Measurements from ENCODE around the gene NPTN. TPM values are rescaled to one million over a fixed set of nuclear protein-coding genes. Genes with fewer than 3 reads are reported as not detected.
A peak's percentile ranks its signal among the peaks of the same experiment; 100 is the strongest.

Gene NPTN
- total RNA-seq, 1 experiment from 2014 or later: 90.9 TPM

DNA sequence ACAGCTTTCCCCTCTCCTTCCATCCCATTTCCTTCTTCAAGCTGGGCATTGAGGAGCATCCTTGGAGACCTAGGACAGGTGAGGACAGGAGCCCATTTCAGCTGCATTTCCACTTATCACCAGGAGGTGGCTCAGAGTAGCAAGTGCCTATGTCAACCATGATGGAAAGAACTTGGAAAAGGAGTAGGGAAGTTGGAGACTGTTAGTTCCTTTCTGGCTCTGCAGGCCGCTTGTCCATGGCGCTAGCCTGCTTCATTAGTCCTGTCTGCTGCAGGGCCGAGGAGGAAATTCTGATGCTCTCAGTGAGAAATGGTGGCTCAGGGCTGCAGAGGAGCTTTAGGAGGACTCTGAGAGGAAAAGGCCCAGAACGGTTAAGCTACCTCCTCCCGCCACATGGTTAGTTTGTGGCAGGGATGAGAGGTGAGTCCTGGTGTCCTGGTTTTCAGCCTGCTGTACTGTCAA, 44.0 kb upstream of the NPTN start:
- peaks cover 0 to 5% of the 10 kb centered on the region in 2 experiments; a peak in 1 of 4 replicates for H3K4me1 ChIP-seq (ENCODE audit: control insufficient read depth in 1 of 2, insufficient read depth in 2 of 2, low read length in 2 of 2)
- no peak overlapping the region for H3K4me2 ChIP-seq (ENCODE audit: low read length)
- no peak overlapping the region for H3K27ac ChIP-seq (ENCODE audit: low read depth, low read length)
- no peaks in the 10 kb centered on the region for H3K27me3 ChIP-seq (ENCODE audit: insufficient read depth, low read length)
- ChIA-PET RAD21 (ENCODE audit: low non-redundant PET in 1 of 2, low total read pairs in 2 of 2, uncharacterized antibody in 2 of 2, unreplicated experiment in 2 of 2) (interaction anchor here (1.0 to 1.4 kb wide), 2 partner anchors 23 kb away, joined by 3 to 5 read pairs; no protein-coding TSS in a partner anchor), CTCF (interaction anchor here (0.6 to 3.6 kb wide), 13 partner anchors 9 to 358 kb away, joined by 3 to 37 read pairs (median 4); no protein-coding TSS in a partner anchor), POLR2A (interaction anchor here (0.9 kb wide), 1 partner anchor 10 kb away, joined by 3 read pairs; no protein-coding TSS in a partner anchor)
- intact Hi-C loops (cut with micrococcal nuclease): loop anchor here (1.0 kb wide), 1 partner anchor 23 kb away; no protein-coding TSS in a partner anchor
- peak overlapping the region; percentile 97 for H2AFZ ChIP-seq (ENCODE audit: low read depth, low read length, poor library complexity, severe bottlenecking)
- H3K9ac ChIP-seq (ENCODE audit: low read length): no peak overlapping the region
- no peak overlapping the region for H3K4me3 ChIP-seq (replicated peaks in 1 of 2; ENCODE audit: low read depth in 1 of 2, low read length in 2 of 2)
- no peaks in the 10 kb centered on the region for H3K79me2 ChIP-seq (ENCODE audit: insufficient read depth, low read length)
- ATAC-seq (peak; percentile 89), DNase-seq (ENCODE audit: low read depth, low spot score) (peak; percentile 51)
- no peaks in the 10 kb centered on the region for H3K9me3 ChIP-seq (ENCODE audit: control insufficient read depth in 1 of 2, insufficient read depth in 1 of 2, low read depth in 1 of 2, low read length in 2 of 2)
- H3K36me3 ChIP-seq (ENCODE audit: control insufficient read depth in 1 of 2, insufficient read depth in 2 of 2, low read length in 2 of 2): no peaks in the 10 kb centered on the region
- no TSS peak for BruUV-seq (replicated peaks)
- TF ChIP-seq, protein P1, sequence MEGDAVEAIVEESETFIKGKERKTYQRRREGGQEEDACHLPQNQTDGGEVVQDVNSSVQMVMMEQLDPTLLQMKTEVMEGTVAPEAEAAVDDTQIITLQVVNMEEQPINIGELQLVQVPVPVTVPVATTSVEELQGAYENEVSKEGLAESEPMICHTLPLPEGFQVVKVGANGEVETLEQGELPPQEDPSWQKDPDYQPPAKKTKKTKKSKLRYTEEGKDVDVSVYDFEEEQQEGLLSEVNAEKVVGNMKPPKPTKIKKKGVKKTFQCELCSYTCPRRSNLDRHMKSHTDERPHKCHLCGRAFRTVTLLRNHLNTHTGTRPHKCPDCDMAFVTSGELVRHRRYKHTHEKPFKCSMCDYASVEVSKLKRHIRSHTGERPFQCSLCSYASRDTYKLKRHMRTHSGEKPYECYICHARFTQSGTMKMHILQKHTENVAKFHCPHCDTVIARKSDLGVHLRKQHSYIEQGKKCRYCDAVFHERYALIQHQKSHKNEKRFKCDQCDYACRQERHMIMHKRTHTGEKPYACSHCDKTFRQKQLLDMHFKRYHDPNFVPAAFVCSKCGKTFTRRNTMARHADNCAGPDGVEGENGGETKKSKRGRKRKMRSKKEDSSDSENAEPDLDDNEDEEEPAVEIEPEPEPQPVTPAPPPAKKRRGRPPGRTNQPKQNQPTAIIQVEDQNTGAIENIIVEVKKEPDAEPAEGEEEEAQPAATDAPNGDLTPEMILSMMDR (IDR thresholded peaks at IDR 0.05 in 2 of 3, conservative IDR thresholded peaks at IDR 0.05 in 1 of 3; ENCODE audit: borderline replicate concordance in 1 of 3, insufficient read depth in 1 of 3, low read depth in 2 of 3, low read length in 2 of 3): peak; percentile 80 to 84 (median 81)
- TF ChIP-seq, protein P2, sequence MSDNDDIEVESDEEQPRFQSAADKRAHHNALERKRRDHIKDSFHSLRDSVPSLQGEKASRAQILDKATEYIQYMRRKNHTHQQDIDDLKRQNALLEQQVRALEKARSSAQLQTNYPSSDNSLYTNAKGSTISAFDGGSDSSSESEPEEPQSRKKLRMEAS (IDR thresholded peaks at IDR 0.05): no peak
- TF ChIP-seq RAD21 (IDR thresholded peaks at IDR 0.05; ENCODE audit: low read depth): peak; percentile 69
- peak; percentile 57 for TF ChIP-seq YY1 (IDR thresholded peaks at IDR 0.05; ENCODE audit: extremely low read depth, insufficient replicate concordance, low read depth, low read length)
- H4K20me1 ChIP-seq (ENCODE audit: insufficient read depth): no peaks in the 10 kb centered on the region
- no peaks in the 10 kb centered on the region for H3K9me2 ChIP-seq (ENCODE audit: insufficient read depth)

DNA sequence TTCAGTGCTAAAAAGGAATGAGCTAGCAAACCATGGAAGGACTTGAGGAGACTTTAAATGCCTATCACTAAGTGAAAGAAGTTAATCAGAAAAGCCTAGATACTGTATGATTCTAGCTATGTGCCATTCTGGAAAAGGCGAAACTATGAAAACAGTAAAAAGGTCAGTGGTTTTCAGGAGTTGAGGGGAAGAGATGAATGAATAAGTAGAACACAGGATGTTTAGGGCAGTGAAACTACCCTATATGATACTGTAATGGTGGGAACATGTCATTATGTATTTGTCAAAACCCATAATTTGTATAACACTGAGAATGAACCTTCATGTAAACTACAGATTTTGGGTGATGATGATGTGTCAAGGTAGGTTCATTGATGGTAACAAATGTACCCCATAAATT, 41.4 kb upstream of the NPTN start:
- Histone ChIP-seq H3K4me1 (ENCODE audit: control insufficient read depth in 1 of 2, insufficient read depth in 2 of 2, low read length in 2 of 2) (no peaks in the 10 kb centered on the region), H3K9me2 (ENCODE audit: insufficient read depth) (no peaks in the 10 kb centered on the region), H3K4me2 (ENCODE audit: low read length) (no peak overlapping the region), H4K20me1 (ENCODE audit: insufficient read depth) (no peaks in the 10 kb centered on the region), H3K4me3 (replicated peaks in 1 of 2; ENCODE audit: low read depth in 1 of 2, low read length in 2 of 2) (no peak overlapping the region), H3K36me3 (ENCODE audit: control insufficient read depth in 1 of 2, insufficient read depth in 2 of 2, low read length in 2 of 2) (no peaks in the 10 kb centered on the region), H3K79me2 (ENCODE audit: insufficient read depth, low read length) (no peaks in the 10 kb centered on the region), H3K27ac (ENCODE audit: low read depth, low read length) (no peak overlapping the region), H3K9me3 (ENCODE audit: control insufficient read depth in 1 of 2, insufficient read depth in 1 of 2, low read depth in 1 of 2, low read length in 2 of 2) (no peaks in the 10 kb centered on the region), H3K9ac (ENCODE audit: low read length) (no peak overlapping the region), H2AFZ (ENCODE audit: low read depth, low read length, poor library complexity, severe bottlenecking) (no peak overlapping the region), H3K27me3 (ENCODE audit: insufficient read depth, low read length) (no peaks in the 10 kb centered on the region; the same call in 1 of the 2 replicates)
- no TSS peak for BruUV-seq (replicated peaks)
- ChIA-PET CTCF (interaction anchor here (1.5 kb wide), 1 partner anchor 38 kb away, joined by 4 read pairs; no protein-coding TSS in a partner anchor), POLR2A (no interaction called here), RAD21 (ENCODE audit: low non-redundant PET in 1 of 2, low total read pairs in 2 of 2, uncharacterized antibody in 2 of 2, unreplicated experiment in 2 of 2) (no interaction called here)
- intact Hi-C loops (cut with micrococcal nuclease): no loop called here
- DNase-seq (ENCODE audit: low read depth, low spot score): no peak
- no peak for ATAC-seq
- TF ChIP-seq, protein P3, sequence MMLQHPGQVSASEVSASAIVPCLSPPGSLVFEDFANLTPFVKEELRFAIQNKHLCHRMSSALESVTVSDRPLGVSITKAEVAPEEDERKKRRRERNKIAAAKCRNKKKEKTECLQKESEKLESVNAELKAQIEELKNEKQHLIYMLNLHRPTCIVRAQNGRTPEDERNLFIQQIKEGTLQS (IDR thresholded peaks at IDR 0.05): no peak
- TF ChIP-seq SIN3A (IDR thresholded peaks at IDR 0.05; ENCODE audit: low read depth): no peak
- TF ChIP-seq EGR1 (IDR thresholded peaks at IDR 0.05; ENCODE audit: low read depth): no peak
- TF ChIP-seq RAD21 (IDR thresholded peaks at IDR 0.05; ENCODE audit: low read depth): no peak
- TF ChIP-seq, protein P2 (IDR thresholded peaks at IDR 0.05): no peak
- no peak for TF ChIP-seq EZH2phosphoT487 (IDR thresholded peaks at IDR 0.05; ENCODE audit: borderline replicate concordance)
- no peak for TF ChIP-seq POLR2AphosphoS5 (IDR thresholded peaks at IDR 0.05; ENCODE audit: low read depth, low read length)
- TF ChIP-seq POLR2A (IDR thresholded peaks at IDR 0.05; ENCODE audit: borderline replicate concordance, extremely low read depth, insufficient read depth, insufficient read length): no peak
- no peak for TF ChIP-seq JUND (IDR thresholded peaks at IDR 0.05)
- no peak for TF ChIP-seq SP1 (IDR thresholded peaks at IDR 0.05; ENCODE audit: low read depth)
- TF ChIP-seq, protein P1 (IDR thresholded peaks at IDR 0.05 in 2 of 3, conservative IDR thresholded peaks at IDR 0.05 in 1 of 3; ENCODE audit: borderline replicate concordance in 1 of 3, insufficient read depth in 1 of 3, low read depth in 2 of 3, low read length in 2 of 3): no peak
- TF ChIP-seq CEBPB (IDR thresholded peaks at IDR 0.05; ENCODE audit: low read depth): no peak
- TF ChIP-seq YY1 (IDR thresholded peaks at IDR 0.05; ENCODE audit: extremely low read depth, insufficient replicate concordance, low read depth, low read length): no peak

Measured in HCT116 (cell line).